HG03439 (cell line): ENCODE data around the gene ZNF846.
A peak's percentile ranks its signal among the peaks of the same experiment; 100 is the strongest.
"Not testable (repeated sequence)": the region's sequence is repeated elsewhere in the genome, so short reads cannot be mapped to it uniquely, and the experiment has no call there.

Experiments used
- ATAC-seq: cut with Tn5 transposase; IDR thresholded peaks from one replicate; pipeline ENCODE4 v1.9.1; 2021; ENCODE audit warnings: mild to moderate bottlenecking, moderate library complexity; ENCODE audit not compliant: unreplicated experiment

ZNF846 gene

GRCh38 chr19:9785367-9786331 is 17.1 kb upstream of the ZNF846 start:
- peak; percentile 66 for ATAC-seq

GRCh38 chr19:9784163-9784496 is 15.6 kb upstream of the ZNF846 start:
- ATAC-seq, result not testable (repeated sequence)

GRCh38 chr19:9782338-9782737 is 13.8 kb upstream of the ZNF846 start:
- no peak for ATAC-seq

GRCh38 chr19:9757544-9758501 is 10.7 kb downstream of the ZNF846 start:
- no peak for ATAC-seq

- ATAC-seq, result no peak
Observed at GRCh38 chr19:9752701-9753443, 15.7 kb downstream of the ZNF846 start.

- ATAC-seq, result no peak
Observed at GRCh38 chr19:9751446-9751845, 17.1 kb downstream of the ZNF846 start.

GRCh38 chr19:9741476-9742171 is 26.9 kb downstream of the ZNF846 start:
- no peak for ATAC-seq

- no peak for ATAC-seq
Observed at GRCh38 chr19:9735986-9736385, 32.6 kb downstream of the ZNF846 start.

- not testable (repeated sequence) for ATAC-seq
Observed at GRCh38 chr19:9730056-9730455, 38.5 kb downstream of the ZNF846 start.

- ATAC-seq, result no peak
Observed at GRCh38 chr19:9729162-9729561, 39.4 kb downstream of the ZNF846 start.

- ATAC-seq, result no peak
Observed at GRCh38 chr19:9727644-9728043, 40.9 kb downstream of the ZNF846 start.

- not testable (repeated sequence) for ATAC-seq
Observed at GRCh38 chr19:9725508-9726201, 42.9 kb downstream of the ZNF846 start.

GRCh38 chr19:9724157-9724556 is 44.4 kb downstream of the ZNF846 start:
- no peak for ATAC-seq

- ATAC-seq, result no peak
Observed at GRCh38 chr19:9721861-9722260, 46.7 kb downstream of the ZNF846 start.

- ATAC-seq, result no peak
Observed at GRCh38 chr19:9720541-9720940, 48.0 kb downstream of the ZNF846 start.

- no peak for ATAC-seq
Observed at GRCh38 chr19:9711815-9712214, 56.7 kb downstream of the ZNF846 start.

GRCh38 chr19:9709305-9709704 is 59.2 kb downstream of the ZNF846 start:
- no peak for ATAC-seq

GRCh38 chr19:9705836-9706235 is 62.7 kb downstream of the ZNF846 start:
- no peak for ATAC-seq

- ATAC-seq, result no peak
Observed at GRCh38 chr19:9702186-9702585, 66.4 kb downstream of the ZNF846 start.
